Glomerular visceral epithelial cell (primary cell): ENCODE results near the gene MINAR1.
"Not testable (repeated sequence)": the region's sequence is repeated elsewhere in the genome, so short reads cannot be mapped to it uniquely, and the experiment has no call there.

ENCODE experiments used
- DNase-seq: peaks from one replicate; pipeline ENCODE4 v3.0.0-alpha.2; 2016; ENCODE audit errors: extremely low spot score

Gene MINAR1

GRCh38 chr15:79431636-79432344 lies at the start of gene MINAR1:
Gene MINAR1 (plus strand): TSS chr15:79432336. CDS start chr15:79456148, 23,812 bp downstream.
- peak; percentile 44 for DNase-seq

DNA sequence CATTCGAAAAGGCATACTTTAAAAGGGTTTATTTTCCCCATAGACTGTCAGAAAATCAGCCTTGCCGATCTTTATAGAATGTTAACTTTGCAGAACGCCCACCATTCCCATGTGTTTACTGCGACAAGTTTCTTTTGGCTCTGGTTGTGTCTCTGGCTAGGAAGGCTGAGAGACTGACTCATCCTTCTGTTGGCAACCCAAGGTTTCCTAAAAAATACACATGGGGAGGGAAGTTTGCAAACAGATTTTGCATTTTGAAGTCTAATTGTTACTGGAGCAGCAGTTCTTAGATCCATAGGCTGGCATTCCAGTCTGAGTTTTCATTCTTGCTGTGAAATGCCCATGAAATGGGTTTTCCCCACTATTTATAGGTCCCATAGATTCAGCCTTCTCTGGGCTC lies 37.9 kb upstream of the MINAR1 start:
- no peak for DNase-seq

DNA sequence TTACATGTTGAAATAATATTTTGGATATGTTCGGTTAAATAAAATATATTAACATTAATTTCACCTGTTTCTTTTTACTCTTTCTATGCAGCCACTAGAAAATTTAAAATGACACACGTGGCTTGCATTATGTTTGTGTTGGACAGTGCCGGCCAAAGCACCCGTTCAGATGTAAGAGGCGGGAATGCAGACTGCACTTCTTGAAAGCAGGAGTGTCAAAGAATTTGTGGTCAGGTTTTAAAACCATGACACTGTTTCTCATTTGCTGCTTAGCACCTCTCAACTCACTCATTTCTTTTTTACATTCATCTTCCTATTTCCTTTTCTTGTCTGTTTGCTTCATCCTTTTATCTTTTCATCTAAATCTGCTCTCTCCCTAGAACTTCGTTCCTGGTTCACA lies 35.3 kb upstream of the MINAR1 start:
- DNase-seq, result no peak

GRCh38 chr15:79397269-79397910 lies 34.7 kb upstream of the MINAR1 start:
- no peak for DNase-seq

DNA sequence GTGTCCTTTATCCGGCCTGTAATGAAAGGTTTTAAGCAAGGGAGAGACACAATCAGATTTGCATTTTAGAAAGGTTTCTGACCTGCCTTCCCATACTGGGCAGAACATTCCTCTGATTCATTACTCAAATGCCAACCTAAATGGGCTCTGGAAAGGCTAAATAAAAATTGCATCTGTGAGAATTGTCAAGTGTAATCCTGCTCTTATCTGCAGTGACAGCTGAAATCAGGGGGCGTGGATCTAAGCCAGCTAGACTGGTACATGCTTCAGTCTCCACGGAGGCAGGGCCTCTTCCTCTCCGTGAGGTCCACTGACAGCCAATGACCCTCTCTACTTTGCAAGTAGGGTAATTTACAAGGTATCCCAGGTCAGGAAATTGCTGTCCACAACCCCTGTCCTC lies 32.5 kb upstream of the MINAR1 start:
- no peak for DNase-seq

DNA sequence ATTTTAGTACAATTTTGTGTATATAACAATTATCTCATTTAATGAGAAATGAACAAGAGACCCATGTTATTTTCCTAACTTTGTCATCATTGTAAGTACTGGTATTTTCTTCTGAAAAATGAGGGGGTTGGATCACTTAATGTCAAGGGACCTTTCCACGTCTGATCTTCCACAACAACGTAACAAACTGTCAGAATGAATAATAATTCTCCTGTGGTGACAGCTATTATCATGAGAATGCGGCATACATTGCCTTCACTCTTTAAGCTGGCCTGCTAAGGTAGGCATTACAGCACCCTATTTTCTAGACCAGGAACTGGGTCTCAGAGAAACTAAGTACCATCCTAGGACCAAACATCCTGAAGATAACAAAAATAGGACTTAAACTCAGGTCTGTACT lies 31.5 kb upstream of the MINAR1 start:
- DNase-seq, result no peak

DNA sequence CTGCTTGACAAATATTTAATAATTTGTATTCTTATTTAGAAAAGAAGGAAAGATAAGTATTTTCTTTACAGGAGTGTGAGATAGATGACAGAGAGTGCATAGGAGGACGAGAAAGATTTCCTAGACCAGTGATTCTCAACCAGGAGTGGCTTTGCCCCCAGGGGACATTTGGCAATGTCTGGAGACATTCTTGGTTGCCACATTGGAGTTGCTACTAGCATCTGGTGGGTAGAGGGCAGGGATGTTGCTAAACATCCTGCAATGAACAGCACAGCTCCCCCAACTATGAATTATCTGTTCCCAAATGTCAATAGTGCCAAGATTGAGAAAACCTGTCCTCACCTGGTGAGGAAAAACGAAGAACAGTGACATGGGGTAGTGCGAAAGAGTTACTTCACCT lies 30.8 kb upstream of the MINAR1 start:
- DNase-seq, result no peak

DNA sequence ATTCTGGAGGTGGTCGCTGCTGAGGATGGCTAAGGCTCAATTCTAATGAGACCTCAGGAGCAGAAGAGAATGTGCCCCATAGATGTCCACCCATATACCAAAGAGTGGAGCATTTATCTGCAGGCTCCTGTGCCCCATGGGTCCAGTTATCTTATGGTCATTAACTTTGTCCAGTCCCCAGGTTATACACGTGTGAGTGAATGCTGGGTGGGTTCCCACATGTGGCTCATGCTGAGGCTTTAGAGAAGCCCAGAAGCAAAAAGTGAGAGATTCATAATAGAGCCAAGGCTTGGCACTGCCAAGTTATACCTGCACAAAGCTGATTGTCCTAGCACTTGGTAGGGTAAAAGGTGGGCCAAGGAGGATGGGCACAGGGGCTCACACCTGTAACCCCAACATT lies 30.0 kb upstream of the MINAR1 start:
- no peak for DNase-seq

GRCh38 chr15:79403501-79403900 lies 28.6 kb upstream of the MINAR1 start:
- no peak for DNase-seq

DNA sequence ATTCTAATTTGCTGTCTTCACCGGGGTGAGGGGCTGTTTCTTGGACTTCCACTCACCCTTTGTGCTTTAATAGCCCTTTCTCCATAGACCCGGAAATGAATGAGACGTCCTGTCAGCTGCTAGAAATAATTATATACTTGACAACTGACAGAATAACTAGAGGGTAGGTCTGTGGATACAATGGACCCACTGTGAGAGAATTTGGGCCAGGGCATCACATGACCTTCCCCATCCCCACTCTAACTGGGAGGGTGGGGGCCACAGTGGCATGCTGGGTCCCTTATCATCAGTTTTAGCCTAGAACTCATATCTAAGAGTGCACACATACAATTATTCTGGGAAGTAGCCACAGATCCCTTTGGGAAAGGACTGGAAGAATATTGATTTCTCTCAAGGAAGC lies 25.9 kb upstream of the MINAR1 start:
- no peak for DNase-seq

DNA sequence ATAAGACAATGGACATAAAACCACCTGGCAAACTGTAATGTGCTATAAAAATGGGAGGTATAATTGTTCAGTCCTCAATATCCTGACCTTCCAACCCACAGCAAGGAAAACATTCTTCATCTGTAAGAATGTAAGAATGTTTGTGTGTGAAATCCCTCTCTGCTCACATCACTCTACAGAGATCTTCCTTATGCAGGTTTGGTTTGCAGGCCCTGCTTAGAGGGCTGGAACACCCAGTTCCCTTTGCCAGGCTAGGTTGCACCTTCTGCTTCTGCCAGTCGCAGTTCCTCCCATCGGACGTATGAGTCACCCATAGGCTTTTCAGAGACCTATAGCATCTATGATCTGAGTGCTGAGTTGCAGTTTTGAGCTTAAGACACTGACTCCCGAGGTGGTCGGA lies 24.1 kb upstream of the MINAR1 start:
- DNase-seq, result peak; percentile 2

DNA sequence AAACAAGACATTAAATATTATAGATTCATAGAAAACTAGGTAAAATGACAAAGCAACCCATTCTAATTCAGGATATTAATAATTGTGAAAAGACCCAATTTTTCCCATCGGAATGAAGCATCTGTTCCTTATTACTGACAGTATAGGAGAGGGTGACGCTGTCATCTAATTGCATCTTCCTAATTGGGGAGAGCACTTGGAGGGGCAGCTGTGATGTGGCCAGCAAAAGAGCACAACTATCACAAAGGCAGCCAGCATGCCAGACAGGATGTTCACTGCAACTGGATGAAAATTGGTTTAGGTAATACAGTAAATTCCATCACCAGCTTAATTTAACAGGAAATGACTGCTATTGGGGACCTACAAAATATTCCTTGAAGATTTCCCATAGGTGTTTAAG lies 21.9 kb upstream of the MINAR1 start:
- DNase-seq, result no peak

- no peak for DNase-seq
Measured at GRCh38 chr15:79412010-79412409, 20.1 kb upstream of the MINAR1 start.

- DNase-seq, result no peak
Measured at GRCh38 chr15:79412429-79412828, 19.7 kb upstream of the MINAR1 start.

DNA sequence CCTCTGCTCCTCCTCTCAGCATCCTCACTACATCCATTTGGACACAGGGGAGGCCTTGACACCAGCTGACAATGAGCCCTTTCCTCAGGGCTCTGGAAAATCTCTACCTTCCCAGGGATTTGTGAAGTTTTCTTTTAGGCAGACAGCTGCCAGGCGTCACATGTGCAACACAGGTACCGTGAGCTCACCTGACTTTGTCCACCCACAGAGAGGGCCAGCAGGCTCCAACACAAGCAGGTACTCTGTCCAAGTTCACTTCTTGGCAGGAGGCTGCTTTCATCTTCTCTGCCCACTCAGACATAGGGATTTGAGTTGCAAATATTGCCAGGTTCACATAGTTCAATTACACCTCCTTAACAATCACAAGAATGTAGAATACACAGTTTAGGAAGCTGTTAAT lies 15.3 kb upstream of the MINAR1 start:
- no peak for DNase-seq

DNA sequence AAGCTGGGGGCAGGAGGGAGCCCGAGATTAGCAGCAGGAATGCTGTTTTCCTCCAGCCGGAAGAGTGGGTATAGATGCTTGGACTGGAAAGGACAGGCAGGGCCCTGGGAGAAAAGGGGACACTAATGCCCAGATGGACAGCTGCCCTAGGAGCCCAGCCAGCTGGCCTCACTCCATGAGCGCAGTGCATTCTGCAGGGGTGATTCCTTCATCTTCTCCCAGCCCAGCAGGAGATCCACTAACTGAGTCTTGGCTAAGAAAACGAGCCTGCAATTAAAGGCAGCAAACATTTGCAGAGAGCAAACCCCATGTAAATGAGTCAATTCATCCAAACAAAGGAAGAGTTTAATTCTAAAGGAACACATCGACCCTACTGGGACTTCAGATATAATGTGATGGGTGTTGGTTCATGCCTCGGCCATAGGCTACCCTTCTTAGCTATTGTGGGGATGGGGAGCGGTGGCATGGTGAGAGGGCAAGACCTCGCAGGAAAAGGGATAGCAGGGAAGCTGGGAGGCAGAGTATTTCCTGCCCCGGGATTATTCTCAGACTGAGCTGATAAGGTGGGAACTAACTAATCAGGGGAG lies 13.3 kb upstream of the MINAR1 start:
- no peak for DNase-seq

- no peak for DNase-seq
Measured at GRCh38 chr15:79425591-79426295, 6.4 kb upstream of the MINAR1 start.

- DNase-seq, result not testable (repeated sequence)
Measured at GRCh38 chr15:79426899-79427298, 5.2 kb upstream of the MINAR1 start.

DNA sequence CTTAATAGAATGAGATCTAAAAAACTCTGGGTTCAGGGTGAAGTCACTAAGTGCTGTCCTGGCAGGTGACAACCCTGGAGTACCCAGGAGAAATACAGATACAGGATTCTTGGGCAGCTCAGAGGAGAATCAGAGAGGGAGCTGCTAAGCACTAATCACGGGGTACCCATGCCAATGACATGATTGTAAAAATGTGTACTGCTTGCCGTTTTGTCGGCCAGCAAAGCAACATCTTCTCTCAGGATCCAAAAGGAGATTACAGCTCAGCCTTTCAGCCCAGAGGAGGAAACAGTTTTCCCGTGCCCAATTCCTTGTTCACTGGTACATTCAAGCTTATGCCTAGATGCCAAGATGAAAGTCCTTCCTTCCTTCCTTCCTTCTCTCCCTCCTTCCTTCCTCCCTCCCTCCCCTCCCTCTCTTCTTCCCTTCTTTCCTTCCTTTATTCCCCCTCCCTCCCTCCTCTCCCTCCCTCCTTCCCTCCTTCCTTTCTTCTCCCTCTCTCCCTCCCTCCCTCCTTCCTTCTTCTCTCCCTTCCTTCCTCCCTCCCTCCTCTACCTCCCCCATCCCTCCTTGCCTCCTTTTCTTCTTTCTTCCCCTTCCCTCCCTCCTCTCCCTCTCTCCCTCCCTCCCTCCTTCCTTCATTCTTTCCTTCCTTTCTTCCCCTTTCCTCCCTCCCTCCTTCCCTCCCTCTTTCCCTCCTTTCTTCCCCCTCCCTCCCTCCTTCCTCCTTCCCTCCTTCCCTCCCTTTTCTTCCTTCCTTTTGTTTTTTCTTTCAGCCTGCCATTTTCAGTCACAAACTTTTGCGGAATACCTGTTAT lies 4.1 kb upstream of the MINAR1 start:
- DNase-seq, result no peak

GRCh38 chr15:79430901-79431635 lies 1.1 kb upstream of the MINAR1 start:
- DNase-seq, result no peak
